Esophagus squamous epithelium (tissue), 4 donors: ENCODE measurements around the gene SYNCRIP.

Experiments used
- CTCF ChIP-seq, 6 experiments: fragments of 450-650 bp in 4 of 6; fragments of 200-600 bp in 2 of 6; sonication (generic) in 2 of 6; IDR thresholded peaks; one replicate each; pipeline ENCODE4 v1.5.1; 2016 to 2019; ENCODE audit warnings: antibody characterized with exemption in 6 of 6, mild to moderate bottlenecking in 4 of 6, moderate library complexity in 4 of 6
- POLR2A ChIP-seq, 4 donors: fragments of 450-650 bp; IDR thresholded peaks; one replicate each; pipeline ENCODE4 v1.6.1; 2017; ENCODE audit warnings: antibody characterized with exemption in 4 of 4, mild to moderate bottlenecking in 4 of 4, moderate library complexity in 3 of 4

GRCh38 chr6:85669735-85670194 lies 27.1 kb upstream of the SYNCRIP start:
- TF ChIP-seq CTCF (IDR thresholded peaks at IDR 0.05) (no peak), POLR2A (IDR thresholded peaks at IDR 0.05) (no peak)
